H1 (cell line): Measurements from ENCODE around the gene PABPC1L. TPM values are rescaled to one million over a fixed set of nuclear protein-coding genes. Genes with fewer than 3 reads are reported as not detected.
A peak's percentile ranks its signal among the peaks of the same experiment; 100 is the strongest.

Experiments
- BACH1 ChIP-seq: IDR thresholded peaks from 2 replicates; pipeline ENCODE4 v1.6.1; 2012; ENCODE audit warnings: low read length, improper control_type of control experiment
- BRCA1 ChIP-seq: IDR thresholded peaks from 2 replicates; pipeline ENCODE4 v1.6.1; 2012; ENCODE audit warnings: low read depth, low read length, improper control_type of control experiment
- CHD1 ChIP-seq: IDR thresholded peaks from 2 replicates; pipeline ENCODE4 v1.6.1; 2012; ENCODE audit warnings: low read depth, low read length, improper control_type of control experiment
- CHD2 ChIP-seq: IDR thresholded peaks from 2 replicates; pipeline ENCODE4 v1.6.1; 2012; ENCODE audit warnings: low read length, improper control_type of control experiment
- HDAC2 ChIP-seq, 2 experiments: fragments of 300-600 bp in 1 of 2; sonication (generic) in 1 of 2; IDR thresholded peaks; 2 replicates each; pipeline ENCODE4 v1.6.1; 2011 to 2012; ENCODE audit warnings: low read depth in 2 of 2, low read length in 2 of 2, mild to moderate bottlenecking in 2 of 2, moderate library complexity in 2 of 2, borderline replicate concordance in 1 of 2, inconsistent platforms in 1 of 2
- HDAC6 ChIP-seq: IDR thresholded peaks from one replicate; pipeline ENCODE4 v1.7.1; 2012; ENCODE audit warnings: low read depth, mild to moderate bottlenecking, inconsistent platforms, low read length, moderate library complexity
- KDM4A ChIP-seq: IDR thresholded peaks from one replicate; pipeline ENCODE4 v1.7.1; 2012; ENCODE audit warnings: low read depth, mild to moderate bottlenecking, moderate library complexity, low read length, inconsistent platforms; ENCODE audit not compliant: severe bottlenecking
- KDM5A ChIP-seq: fragments of 200-600 bp; IDR thresholded peaks from 2 replicates; pipeline ENCODE4 v1.7.1; 2012; ENCODE audit warnings: mild to moderate bottlenecking, low read length, inconsistent platforms, mixed read lengths
- NANOG ChIP-seq: IDR thresholded peaks from 2 replicates; pipeline ENCODE4 v1.6.1; 2011; ENCODE audit warnings: low read length, low read depth, mild to moderate bottlenecking, inconsistent platforms; ENCODE audit not compliant: insufficient read depth, poor library complexity, severe bottlenecking
- POU5F1 ChIP-seq: IDR thresholded peaks from 2 replicates; pipeline ENCODE4 v1.6.1; 2011; ENCODE audit warnings: low read depth, mild to moderate bottlenecking, low read length, moderate library complexity
- RAD21 ChIP-seq, 2 experiments: IDR thresholded peaks in 1 of 2; conservative IDR thresholded peaks in 1 of 2; 2 replicates each; pipeline ENCODE4 v1.6.1; 2011; ENCODE audit warnings: low read depth in 2 of 2, low read length in 2 of 2, improper control_type of control experiment in 1 of 2, inconsistent platforms in 1 of 2, mild to moderate bottlenecking in 1 of 2, moderate library complexity in 1 of 2
- RNF2 ChIP-seq: fragments of 200-900, 300-1000 bp; sonication (generic); IDR thresholded peaks from 2 replicates; pipeline ENCODE4 v1.7.1; 2016; ENCODE audit warnings: borderline replicate concordance, low read depth, mild to moderate bottlenecking, antibody characterized with exemption, low read length; ENCODE audit not compliant: poor library complexity, severe bottlenecking; ENCODE audit errors: missing control alignments
- RXRA ChIP-seq: IDR thresholded peaks from 2 replicates; pipeline ENCODE4 v1.6.1; 2011; ENCODE audit warnings: low read depth, mild to moderate bottlenecking, low read length, moderate library complexity; ENCODE audit not compliant: insufficient read depth
- SIX5 ChIP-seq: IDR thresholded peaks from 2 replicates; pipeline ENCODE4 v1.6.1; 2011; ENCODE audit warnings: mild to moderate bottlenecking, low read depth, low read length
- SP2 ChIP-seq: IDR thresholded peaks from 2 replicates; pipeline ENCODE4 v1.6.1; 2012; ENCODE audit warnings: mild to moderate bottlenecking, low read length, inconsistent platforms
- SRF ChIP-seq: IDR thresholded peaks from 2 replicates; pipeline ENCODE4 v1.6.1; 2011; ENCODE audit warnings: mild to moderate bottlenecking, low read depth, low read length, moderate library complexity
- SUZ12 ChIP-seq: fragments of 200-600 bp; sonication (generic); IDR thresholded peaks from 2 replicates; pipeline ENCODE4 v1.6.1; 2012; ENCODE audit warnings: mild to moderate bottlenecking, inconsistent platforms, low read length, moderate library complexity, mixed read lengths
- TAF7 ChIP-seq: optimal IDR thresholded peaks from 2 replicates; pipeline ENCODE3; 2011; ENCODE audit warnings: low read depth, mild to moderate bottlenecking, inconsistent platforms, low read length, moderate library complexity, borderline replicate concordance
- polyA plus RNA-seq, 7 experiments: library from polyadenylated mRNA; depleted of rRNA in 3 of 7; stranded (reverse) in 5 of 7; unstranded in 2 of 7; fragments of >200 nt in 5 of 7; fragments of 200-250 nt in 2 of 7; gene quantifications; 1 replicate in 5 of 7; 2 replicates in 1 of 7; 4 replicates in 1 of 7; pipeline versions ENCODE4 v1.2.1 to v1.2.3, GENCODE V29; 2011 to 2013; ENCODE audit warnings: missing spikeins in 2 of 7, mixed read lengths in 2 of 7
- total RNA-seq: library from RNA; stranded (reverse); fragmentation: NEBNext Ultra II Directional; extraction: Animal tissue kit (Norgen Biotek cat#: 25700); gene quantifications from 2 replicates; pipeline ENCODE4 v1.2.1, GENCODE V29; 2021
- TF ChIP-seq, protein P1 (sequence below): IDR thresholded peaks from 2 replicates; pipeline ENCODE4 v1.6.1; 2011; ENCODE audit warnings: low read length, improper control_type of control experiment
- TF ChIP-seq, protein P2 (sequence below): IDR thresholded peaks from 2 replicates; pipeline ENCODE4 v1.6.1; 2012; ENCODE audit warnings: low read length, inconsistent platforms

PABPC1L gene
- total and polyA plus RNA-seq, 2 of the 8 experiments (the other 6 are each of a cell fraction or from before 2014, with no cell fraction given), result 61.1 to 108 TPM

DNA sequence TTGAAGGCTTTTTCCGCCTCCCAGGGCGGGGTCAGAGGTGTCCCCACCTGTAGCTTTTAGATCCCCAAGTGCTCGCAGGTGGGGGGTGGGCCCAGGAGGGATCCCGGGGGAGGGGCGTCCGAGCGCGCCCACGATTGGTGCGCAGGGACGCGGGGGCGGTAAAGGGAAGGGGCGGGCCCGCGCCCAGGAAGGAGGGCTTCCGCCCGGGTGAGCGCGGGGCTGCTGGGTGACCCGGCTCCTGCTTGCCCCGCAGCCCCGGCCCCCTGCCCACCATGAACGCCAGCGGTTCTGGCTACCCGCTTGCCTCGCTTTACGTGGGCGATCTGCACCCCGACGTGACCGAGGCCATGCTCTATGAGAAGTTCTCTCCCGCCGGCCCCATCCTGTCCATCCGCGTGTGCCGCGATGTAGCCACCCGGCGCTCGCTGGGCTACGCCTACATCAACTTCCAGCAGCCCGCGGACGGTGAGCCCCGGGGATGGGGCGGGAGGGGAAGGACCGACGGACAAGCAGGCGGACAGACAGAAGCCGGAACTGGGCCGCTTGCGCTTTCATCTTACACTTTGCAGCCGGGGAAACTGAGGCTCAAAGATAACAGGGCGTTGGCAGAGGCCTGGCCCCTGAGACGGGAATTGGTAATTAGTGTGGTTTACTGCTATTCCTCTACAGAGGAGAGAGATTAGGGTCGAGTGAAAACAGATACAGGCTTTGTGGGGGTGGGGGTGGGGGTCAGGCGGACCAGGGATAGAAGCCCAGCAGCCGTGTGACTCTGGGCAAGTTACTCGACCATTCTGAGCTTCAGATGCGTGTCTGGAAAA lies at the start of gene PABPC1L (continued):
- TF ChIP-seq TAF7, result peak; percentile 25
- TF ChIP-seq RNF2, result no peak
- no peak for TF ChIP-seq CHD1
- TF ChIP-seq HDAC6, result no peak
- TF ChIP-seq RAD21 (IDR thresholded peaks at IDR 0.05 in 1 of 2, conservative IDR thresholded peaks at IDR 0.05 in 1 of 2; ENCODE audit: low read depth in 2 of 2, low read length in 2 of 2), result no peak
- peak; percentile 22; the same call in 1 of the 2 replicates for TF ChIP-seq BACH1
- TF ChIP-seq SP2, result no peak
- no peak for TF ChIP-seq SIX5
- no peak for TF ChIP-seq SRF
- TF ChIP-seq RXRA, result no peak
- TF ChIP-seq POU5F1, result no peak
- TF ChIP-seq BRCA1, result no peak
- TF ChIP-seq CHD2, result no peak
- TF ChIP-seq, protein P1, sequence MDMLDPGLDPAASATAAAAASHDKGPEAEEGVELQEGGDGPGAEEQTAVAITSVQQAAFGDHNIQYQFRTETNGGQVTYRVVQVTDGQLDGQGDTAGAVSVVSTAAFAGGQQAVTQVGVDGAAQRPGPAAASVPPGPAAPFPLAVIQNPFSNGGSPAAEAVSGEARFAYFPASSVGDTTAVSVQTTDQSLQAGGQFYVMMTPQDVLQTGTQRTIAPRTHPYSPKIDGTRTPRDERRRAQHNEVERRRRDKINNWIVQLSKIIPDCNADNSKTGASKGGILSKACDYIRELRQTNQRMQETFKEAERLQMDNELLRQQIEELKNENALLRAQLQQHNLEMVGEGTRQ, result no peak
- TF ChIP-seq NANOG, result no peak
- no peak for TF ChIP-seq SUZ12
- no peak for TF ChIP-seq KDM5A
- peak; percentile 80 for TF ChIP-seq KDM4A
- TF ChIP-seq, protein P2, sequence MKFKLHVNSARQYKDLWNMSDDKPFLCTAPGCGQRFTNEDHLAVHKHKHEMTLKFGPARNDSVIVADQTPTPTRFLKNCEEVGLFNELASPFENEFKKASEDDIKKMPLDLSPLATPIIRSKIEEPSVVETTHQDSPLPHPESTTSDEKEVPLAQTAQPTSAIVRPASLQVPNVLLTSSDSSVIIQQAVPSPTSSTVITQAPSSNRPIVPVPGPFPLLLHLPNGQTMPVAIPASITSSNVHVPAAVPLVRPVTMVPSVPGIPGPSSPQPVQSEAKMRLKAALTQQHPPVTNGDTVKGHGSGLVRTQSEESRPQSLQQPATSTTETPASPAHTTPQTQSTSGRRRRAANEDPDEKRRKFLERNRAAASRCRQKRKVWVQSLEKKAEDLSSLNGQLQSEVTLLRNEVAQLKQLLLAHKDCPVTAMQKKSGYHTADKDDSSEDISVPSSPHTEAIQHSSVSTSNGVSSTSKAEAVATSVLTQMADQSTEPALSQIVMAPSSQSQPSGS, result no peak
- TF ChIP-seq HDAC2 (IDR thresholded peaks at IDR 0.05; ENCODE audit: borderline replicate concordance in 1 of 2, low read depth in 2 of 2, low read length in 2 of 2), result 0 out of 4 replicates have a peak, but pooled peaks of 1 of the 2 experiments have one; percentile 82
